Nephron progenitor cell (in vitro differentiated cells): ENCODE measurements around the gene CSF3.

ENCODE experiments used
- DNase-seq: peaks from one replicate; pipeline ENCODE4 v3.0.0; 2021
- H3K27ac Mint-ChIP-seq: 2 replicates; pipeline ENCODE4 v1.8.0; 2021; ENCODE audit warnings: mild to moderate bottlenecking, moderate library complexity, mixed read lengths
- H3K27me3 Mint-ChIP-seq: 2 replicates; pipeline ENCODE4 v1.8.0; 2021; ENCODE audit warnings: mild to moderate bottlenecking, low read depth, mixed read lengths; ENCODE audit not compliant: poor library complexity
- H3K36me3 Mint-ChIP-seq: 2 replicates; pipeline ENCODE4 v1.8.0; 2021; ENCODE audit warnings: low read depth, mixed read lengths
- H3K4me1 Mint-ChIP-seq: 2 replicates; pipeline ENCODE4 v1.8.0; 2021; ENCODE audit warnings: mixed read lengths
- H3K4me3 Mint-ChIP-seq: 2 replicates; pipeline ENCODE4 v1.8.0; 2021; ENCODE audit warnings: mild to moderate bottlenecking, moderate library complexity, mixed read lengths
- H3K9me3 Mint-ChIP-seq: 2 replicates; pipeline ENCODE4 v1.8.0; 2021; ENCODE audit warnings: mild to moderate bottlenecking, moderate library complexity, mixed read lengths
- TF ChIP-seq, protein P1 (sequence below): fragments of 200-600 bp; sonication (generic); IDR thresholded peaks from 2 replicates; pipeline ENCODE4 v1.5.0; 2021; ENCODE audit warnings: antibody characterized with exemption

Gene CSF3

DNA sequence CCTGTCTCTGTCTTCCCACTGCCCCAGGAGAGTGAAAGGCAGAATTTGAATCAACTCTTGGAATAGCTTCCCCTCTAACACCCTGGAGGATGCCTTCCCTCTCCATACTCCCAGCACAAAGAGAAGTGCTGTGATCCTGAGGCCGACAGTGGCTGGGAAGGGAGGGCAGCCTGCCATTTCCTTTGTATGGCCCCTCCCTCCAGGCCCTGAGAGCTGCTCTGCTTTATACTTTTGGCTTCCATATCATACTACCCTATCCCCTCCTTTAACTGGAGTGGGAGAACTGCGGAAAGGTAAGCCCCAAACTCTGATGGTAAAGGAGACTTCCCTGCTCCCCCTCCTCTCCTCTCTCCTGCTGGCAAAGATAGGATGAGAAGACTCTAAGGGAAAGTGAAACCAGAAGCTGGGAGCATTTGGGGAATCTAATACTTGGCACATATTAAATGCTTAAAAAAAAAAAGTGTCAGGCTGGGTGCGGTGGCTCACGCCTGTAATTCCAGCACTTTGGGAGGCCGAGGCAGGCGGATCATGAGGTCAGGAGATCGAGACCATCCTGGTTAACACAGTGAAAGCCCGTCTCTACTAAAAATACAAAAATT lies 43.0 kb downstream of the CSF3 start:
- H3K27me3 Mint-ChIP-seq = peaks cover 29% of the 10 kb centered on the region
- H3K27ac Mint-ChIP-seq = no peak overlapping the region
- peaks cover 38% of the 10 kb centered on the region for H3K4me1 Mint-ChIP-seq
- H3K9me3 Mint-ChIP-seq = no peaks in the 10 kb centered on the region
- H3K4me3 Mint-ChIP-seq = no peak overlapping the region
- TF ChIP-seq, protein P1, sequence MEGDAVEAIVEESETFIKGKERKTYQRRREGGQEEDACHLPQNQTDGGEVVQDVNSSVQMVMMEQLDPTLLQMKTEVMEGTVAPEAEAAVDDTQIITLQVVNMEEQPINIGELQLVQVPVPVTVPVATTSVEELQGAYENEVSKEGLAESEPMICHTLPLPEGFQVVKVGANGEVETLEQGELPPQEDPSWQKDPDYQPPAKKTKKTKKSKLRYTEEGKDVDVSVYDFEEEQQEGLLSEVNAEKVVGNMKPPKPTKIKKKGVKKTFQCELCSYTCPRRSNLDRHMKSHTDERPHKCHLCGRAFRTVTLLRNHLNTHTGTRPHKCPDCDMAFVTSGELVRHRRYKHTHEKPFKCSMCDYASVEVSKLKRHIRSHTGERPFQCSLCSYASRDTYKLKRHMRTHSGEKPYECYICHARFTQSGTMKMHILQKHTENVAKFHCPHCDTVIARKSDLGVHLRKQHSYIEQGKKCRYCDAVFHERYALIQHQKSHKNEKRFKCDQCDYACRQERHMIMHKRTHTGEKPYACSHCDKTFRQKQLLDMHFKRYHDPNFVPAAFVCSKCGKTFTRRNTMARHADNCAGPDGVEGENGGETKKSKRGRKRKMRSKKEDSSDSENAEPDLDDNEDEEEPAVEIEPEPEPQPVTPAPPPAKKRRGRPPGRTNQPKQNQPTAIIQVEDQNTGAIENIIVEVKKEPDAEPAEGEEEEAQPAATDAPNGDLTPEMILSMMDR = no peak
- peaks cover 6% of the 10 kb centered on the region for H3K36me3 Mint-ChIP-seq
- DNase-seq = no peak

DNA sequence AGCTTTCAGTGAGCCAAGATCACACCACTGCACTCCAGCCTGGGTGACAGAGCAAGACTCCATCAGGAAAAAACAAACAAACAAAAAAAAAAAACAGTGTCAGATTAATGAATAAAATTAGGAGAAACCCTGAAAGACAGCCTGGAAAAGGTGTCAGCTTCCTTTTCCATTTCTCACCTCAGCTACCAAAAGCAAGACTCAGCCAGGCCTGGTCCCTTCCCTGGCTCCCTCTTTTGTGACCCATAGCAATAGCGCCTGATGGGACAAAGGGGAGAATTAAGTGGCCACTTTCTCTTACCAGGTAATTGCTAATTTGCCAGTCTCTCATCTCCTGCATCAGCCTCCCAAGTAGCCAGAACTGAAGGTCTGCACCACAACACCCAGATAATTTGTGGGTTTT lies 43.6 kb downstream of the CSF3 start:
- Mint-ChIP-seq H3K9me3 (no peaks in the 10 kb centered on the region), H3K36me3 (peaks cover 5% of the 10 kb centered on the region), H3K4me1 (peaks cover 41% of the 10 kb centered on the region)

DNA sequence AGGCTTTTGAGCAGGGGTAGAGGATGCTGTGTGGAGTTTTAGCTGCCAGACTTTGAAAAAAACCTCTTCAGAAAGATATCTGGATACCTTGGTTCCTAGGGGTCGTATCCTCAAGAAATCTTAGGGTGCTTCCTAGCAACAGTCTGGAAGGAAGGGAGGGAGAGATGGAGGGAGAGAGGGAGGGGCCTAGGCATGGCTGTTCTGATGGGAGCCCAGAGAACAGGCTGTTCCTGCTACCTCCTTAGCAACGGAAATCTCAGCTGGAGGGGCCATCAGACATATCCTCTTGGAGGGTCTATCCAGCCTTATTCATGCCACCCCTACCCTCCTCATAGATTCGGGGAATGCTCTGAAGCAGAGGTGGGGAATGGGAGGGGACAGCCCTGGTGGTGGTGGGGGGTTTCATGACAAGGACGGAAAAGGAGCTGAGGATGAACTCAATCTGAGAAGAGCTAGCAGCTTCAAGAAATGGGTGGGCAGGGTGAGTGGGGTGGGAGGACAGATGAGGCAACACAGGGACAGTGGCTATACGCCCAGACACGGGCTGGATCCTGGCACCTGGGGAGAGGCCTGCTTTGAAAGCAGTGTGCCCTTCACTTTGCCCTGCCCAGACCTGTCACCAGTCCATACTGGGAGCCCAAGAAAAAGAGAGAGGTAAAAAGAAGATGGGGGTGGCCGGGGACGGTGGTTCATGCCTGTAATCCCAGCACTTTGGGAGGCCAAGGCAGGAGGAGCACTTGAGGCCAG lies 44.7 kb downstream of the CSF3 start:
- DNase-seq = no peak
- TF ChIP-seq, protein P1 = no peak
- Mint-ChIP-seq H3K9me3 (no peaks in the 10 kb centered on the region), H3K4me1 (peaks cover 46% of the 10 kb centered on the region), H3K4me3 (no peak overlapping the region), H3K36me3 (no peaks in the 10 kb centered on the region), H3K27me3 (peaks cover 34% of the 10 kb centered on the region), H3K27ac (no peak overlapping the region)

More for the DNA sequence above, 43.6 kb downstream of the CSF3 start:
- TF ChIP-seq, protein P1 = no peak
- Mint-ChIP-seq H3K27me3 (peaks cover 31% of the 10 kb centered on the region), H3K27ac (no peak overlapping the region), H3K4me3 (no peak overlapping the region)
- DNase-seq = no peak

DNA sequence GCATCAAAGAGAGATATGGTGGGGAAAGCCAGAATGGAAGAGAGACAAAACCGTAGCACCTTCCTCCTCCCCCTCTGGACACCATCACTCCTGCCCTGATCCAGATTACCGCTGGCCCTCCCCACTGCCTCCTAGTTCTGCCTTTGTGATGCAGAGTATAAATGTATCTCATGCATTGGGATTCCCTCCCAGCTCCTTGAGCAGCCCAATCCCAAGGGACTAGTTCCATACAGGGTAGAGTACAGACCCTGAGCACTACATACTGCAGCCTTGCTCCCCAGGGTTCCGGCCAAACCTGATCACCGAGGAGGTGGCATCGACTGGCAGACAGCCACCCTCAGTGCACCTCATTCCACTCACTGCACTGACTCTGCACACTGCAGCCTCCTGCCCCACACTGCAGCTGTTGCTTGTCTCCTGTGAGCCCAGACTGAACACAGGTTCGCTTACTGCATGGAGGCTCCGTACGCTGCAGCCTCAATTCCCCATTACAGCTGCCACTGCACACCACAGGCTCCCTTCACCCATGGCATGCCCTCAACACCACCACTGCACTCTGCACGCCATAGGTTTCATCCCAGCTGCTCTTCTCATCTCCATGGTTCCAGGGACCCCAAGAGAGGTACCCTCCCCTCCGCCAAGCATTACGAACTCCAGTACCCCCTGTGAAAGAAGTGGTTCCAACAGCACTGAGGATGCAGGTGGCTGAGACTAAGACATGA lies 45.8 kb downstream of the CSF3 start:
- peaks cover 37% of the 10 kb centered on the region for H3K27me3 Mint-ChIP-seq
- TF ChIP-seq, protein P1 = no peak
- no peak for DNase-seq
- peak overlapping the region; percentile 83 for H3K4me3 Mint-ChIP-seq
- H3K9me3 Mint-ChIP-seq = no peaks in the 10 kb centered on the region
- no peaks in the 10 kb centered on the region for H3K36me3 Mint-ChIP-seq
- H3K27ac Mint-ChIP-seq = no peak overlapping the region
- H3K4me1 Mint-ChIP-seq = peaks cover 56% of the 10 kb centered on the region

DNA sequence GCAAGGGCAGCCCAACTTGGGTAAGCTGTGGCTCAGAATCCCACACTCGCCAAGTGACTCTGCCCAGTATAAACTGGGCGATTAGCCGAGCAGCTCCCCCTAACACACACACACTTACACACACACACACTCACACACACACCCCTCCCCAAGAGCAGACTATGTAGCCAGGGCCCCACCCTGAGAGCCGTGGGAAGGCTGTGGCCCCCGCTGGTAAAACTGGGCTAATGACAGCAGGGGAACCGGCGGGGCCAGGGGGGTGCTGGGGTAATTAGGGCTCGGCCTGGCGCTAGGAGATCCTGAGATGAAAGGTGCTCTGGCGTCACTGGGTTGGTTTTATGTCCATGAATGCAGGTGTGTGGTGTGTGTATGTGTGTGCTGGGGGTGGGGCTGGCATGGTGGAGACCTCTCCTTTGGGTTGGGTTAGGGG lies 46.4 kb downstream of the CSF3 start:
- no peaks in the 10 kb centered on the region for H3K36me3 Mint-ChIP-seq
- DNase-seq = no peak
- TF ChIP-seq, protein P1 = no peak
- peak overlapping the region; percentile 83 for H3K4me3 Mint-ChIP-seq
- H3K9me3 Mint-ChIP-seq = no peaks in the 10 kb centered on the region
- H3K4me1 Mint-ChIP-seq = peaks cover 62% of the 10 kb centered on the region
- H3K27ac Mint-ChIP-seq = no peak overlapping the region
- H3K27me3 Mint-ChIP-seq = peaks cover 37% of the 10 kb centered on the region
